NCI-H82 treated with DMSO at 0.1 percent for 48 hours (cell line): ENCODE data around the gene KIAA1328.

Source experiments
- DNase-seq: peaks from one replicate; lab custom pipeline; 2025; ENCODE audit not compliant: unreplicated experiment; lab: John Stamatoyannopoulos, UW

The KIAA1328 gene

GRCh38 chr18:36828630-36829361 is at the start of gene KIAA1328, which contains the start of gene TPGS2:
Gene KIAA1328 (plus strand): TSS chr18:36829127. CDS start chr18:36829139, 12 bp downstream.
Gene TPGS2 (minus strand): TSS chr18:36829002. CDS start chr18:36828767, 235 bp downstream.
- DNase-seq: peak; percentile 40

GRCh38 chr18:36780748-36781147 is 48.2 kb upstream of the KIAA1328 start:
- no peak for DNase-seq

- DNase-seq: no peak
Measured at GRCh38 chr18:36782710-36783109, 46.2 kb upstream of the KIAA1328 start.

- DNase-seq: peak; percentile 44
Measured at GRCh38 chr18:36783792-36784191, 45.1 kb upstream of the KIAA1328 start.

GRCh38 chr18:36786686-36787085 is 42.2 kb upstream of the KIAA1328 start:
- DNase-seq: no peak

GRCh38 chr18:36792634-36793283 is 36.2 kb upstream of the KIAA1328 start:
- no peak for DNase-seq

GRCh38 chr18:36798738-36799473 is 30.0 kb upstream of the KIAA1328 start:
- no peak for DNase-seq

- DNase-seq: no peak
Measured at GRCh38 chr18:36805105-36805504, 23.8 kb upstream of the KIAA1328 start.

GRCh38 chr18:36808681-36809080 is 20.2 kb upstream of the KIAA1328 start:
- DNase-seq: no peak

- DNase-seq: peak; percentile 5
Measured at GRCh38 chr18:36809590-36810381, 19.1 kb upstream of the KIAA1328 start.

- DNase-seq: no peak
Measured at GRCh38 chr18:36811430-36811829, 17.5 kb upstream of the KIAA1328 start.

GRCh38 chr18:36811955-36812354 is 17.0 kb upstream of the KIAA1328 start:
- DNase-seq: no peak

GRCh38 chr18:36812678-36813077 is 16.2 kb upstream of the KIAA1328 start:
- no peak for DNase-seq

- DNase-seq: no peak
Measured at GRCh38 chr18:36813101-36813775, 15.7 kb upstream of the KIAA1328 start.

GRCh38 chr18:36813824-36814223 is 15.1 kb upstream of the KIAA1328 start:
- no peak for DNase-seq

GRCh38 chr18:36814994-36815393 is 13.9 kb upstream of the KIAA1328 start:
- DNase-seq: peak; percentile 16

GRCh38 chr18:36816096-36816495 is 12.8 kb upstream of the KIAA1328 start:
- peak; percentile 1 for DNase-seq

- DNase-seq: no peak
Measured at GRCh38 chr18:36817039-36817438, 11.9 kb upstream of the KIAA1328 start.

GRCh38 chr18:36818652-36819051 is 10.3 kb upstream of the KIAA1328 start:
- DNase-seq: no peak

GRCh38 chr18:36819621-36820020 is 9.3 kb upstream of the KIAA1328 start:
- DNase-seq: no peak
